Activated T-helper 1 cell treated with anti-CD3 and anti-CD28 coated beads, Interleukin-2, amount 50 U/mL, for 16 hours (primary cell): ENCODE measurements around the gene AKR1C8.

Experiments
- DNase-seq, 2 donors: peaks; one replicate each; pipeline ENCODE4 v3.0.0-alpha.2; 2020; ENCODE audit warnings: low read depth in 1 of 2, low spot score in 1 of 2

AKR1C8 gene

DNA sequence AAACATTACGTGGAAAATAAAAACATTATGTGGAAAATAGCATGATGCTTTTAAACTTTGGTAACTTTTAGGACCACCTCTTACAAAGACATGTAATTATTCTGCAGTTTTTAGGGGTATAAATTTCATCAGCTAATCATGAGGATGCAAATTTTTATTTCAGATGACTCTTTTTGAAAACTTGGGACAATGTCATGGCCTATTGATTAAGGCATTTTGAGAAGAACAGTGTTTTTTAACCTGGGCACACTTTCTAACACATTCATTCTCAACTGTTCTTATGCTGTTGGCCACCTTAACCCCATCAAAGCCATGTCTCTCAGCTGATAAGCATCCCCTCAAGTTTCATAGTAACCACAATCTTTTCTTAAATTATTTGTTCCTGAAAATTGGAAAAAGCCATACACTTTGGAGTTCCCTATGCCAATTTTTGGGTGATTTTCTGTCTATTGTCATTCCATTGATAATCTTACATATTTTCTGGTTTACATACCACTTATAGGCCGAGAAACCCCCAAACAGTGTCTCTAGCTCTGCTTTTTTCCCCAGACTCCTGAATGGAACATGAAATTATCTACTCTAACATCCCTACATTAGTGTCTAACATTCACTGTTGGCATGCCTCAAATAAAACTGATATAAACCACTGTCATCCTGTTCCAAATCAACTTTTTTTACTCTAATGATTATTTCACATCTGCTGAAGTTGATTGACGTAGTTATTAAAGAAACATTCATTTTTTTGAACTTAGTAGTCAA is 76.1 kb downstream of the AKR1C8 start:
- no peak for DNase-seq

DNA sequence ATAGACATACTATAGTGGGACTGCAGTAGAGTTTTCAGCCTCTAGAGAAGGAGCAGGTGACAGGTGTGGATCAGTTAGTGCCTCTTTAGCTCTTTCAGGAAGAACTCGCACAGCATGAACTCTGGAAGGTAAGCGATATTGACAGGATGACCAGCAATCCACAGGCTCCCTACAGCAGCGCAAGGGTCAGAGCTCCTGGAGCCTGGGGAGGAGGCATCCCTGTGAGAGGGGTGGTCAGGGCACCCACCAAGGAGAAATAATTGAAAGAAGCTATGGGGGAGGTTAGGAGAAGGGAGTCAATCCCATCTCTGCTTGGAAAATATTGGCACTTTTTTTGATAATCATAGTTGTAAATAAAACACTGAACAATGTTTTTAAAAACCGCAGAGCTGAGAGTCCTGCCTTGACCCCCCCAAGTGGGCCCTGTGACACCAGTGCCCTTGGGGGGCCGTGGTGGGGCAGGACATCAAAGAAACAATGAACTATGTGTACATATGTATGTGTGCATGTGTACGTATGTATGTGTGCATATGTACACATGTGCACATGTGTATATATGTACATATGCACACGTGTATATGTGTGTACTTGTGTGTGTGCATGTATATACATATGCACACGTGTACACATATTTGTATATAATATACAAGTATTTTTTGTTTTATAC is 77.0 kb downstream of the AKR1C8 start:
- DNase-seq, result no peak

DNA sequence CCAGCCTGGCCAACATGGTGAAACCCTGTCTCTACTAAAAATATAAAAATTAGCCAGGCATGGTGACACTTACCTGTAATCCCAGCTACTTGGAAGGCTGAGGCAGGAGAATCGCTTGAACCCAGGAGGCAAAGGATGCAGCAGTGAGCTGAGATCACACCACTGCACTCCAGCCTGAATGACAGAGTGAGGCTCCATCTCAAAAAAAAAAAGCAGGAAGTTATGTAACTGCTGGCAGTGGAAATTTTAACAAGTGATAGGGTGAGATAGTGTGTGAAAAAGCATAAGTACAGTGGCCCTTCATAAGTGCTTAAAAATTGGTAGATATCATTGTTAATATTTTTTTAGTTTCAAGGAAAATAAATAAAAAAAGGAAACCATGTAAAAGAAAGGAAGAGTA is 78.4 kb downstream of the AKR1C8 start:
- DNase-seq, result no peak

DNA sequence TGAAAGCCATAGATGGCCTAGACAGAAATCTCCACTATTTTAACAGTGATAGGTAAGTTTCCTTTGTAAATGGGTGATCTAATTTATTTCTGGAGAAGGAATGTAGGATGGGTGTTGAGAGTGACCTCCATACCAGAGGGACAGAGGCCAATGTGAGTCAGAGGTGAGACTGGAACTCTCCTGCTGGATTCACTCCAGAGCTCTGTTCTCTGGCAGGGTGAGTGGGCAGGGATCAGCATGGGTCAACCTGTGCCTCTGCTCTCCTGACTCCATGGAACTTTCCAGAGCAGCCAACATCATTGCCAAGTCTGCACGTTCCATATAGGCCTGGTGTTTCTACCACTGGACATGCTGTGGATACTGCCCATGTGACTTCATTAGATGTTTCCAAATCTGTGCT is 79.3 kb downstream of the AKR1C8 start:
- DNase-seq, result no peak
